SK-N-MC (cell line): ENCODE measurements around the gene MINK1.

Experiments used
- EZH2 ChIP-seq: fragments of 200-600 bp; sonication (generic); IDR thresholded peaks from one replicate; pipeline ENCODE4 v1.6.1; 2017; ENCODE audit warnings: antibody characterized with exemption
- POLR2AphosphoS5 ChIP-seq: IDR thresholded peaks from 2 replicates; pipeline ENCODE4 v1.6.1; 2012; ENCODE audit warnings: mild to moderate bottlenecking, low read depth, low read length, borderline replicate concordance

GRCh38 chr17:4942760-4943508 lies 109.8 kb downstream of the MINK1 start:
- TF ChIP-seq EZH2: no peak
- no peak for TF ChIP-seq POLR2AphosphoS5
